K562 (cell line): ENCODE results near the gene VDAC2. TPM values are rescaled to one million over a fixed set of nuclear protein-coding genes. Genes with fewer than 3 reads are reported as not detected.

ENCODE experiments used
- ATAC-seq: fragments of 200-7000 bp; cut with Tn5 transposase; 3 replicates; pipeline ENCODE4 v1.9.1; 2020; ENCODE audit warnings: moderate library complexity
- BruUV-seq: library from RNA; stranded (reverse); fragments of 400-500 nt; replicated peaks from 2 replicates; lab custom pipeline; 2021; lab: Mats Ljungman, UMichigan
- CTCF ChIA-PET: fragments of 300-600 bp; formaldehyde crosslinking; extraction: SDS; loops from one replicate; lab custom pipeline; 2021; ENCODE audit warnings: low intra/inter-chr PET ratio; lab: Yijun Ruan, JAX
- POLR2A ChIA-PET: fragments of 300-600, 350-650 bp; sonication (Branson Sonifier 250); formaldehyde crosslinking; extraction: SDS; loops from one replicate; lab custom pipeline; 2021; ENCODE audit warnings: antibody characterized with exemption, inconsistent platforms; lab: Yijun Ruan, JAX
- DNase-seq, 4 experiments: peaks; one replicate each; pipeline versions ENCODE4 v3.0.0 to v3.0.0-alpha.2; 2011 to 2018; ENCODE audit warnings: low spot score in 3 of 4, mixed read lengths in 3 of 4; ENCODE audit errors: extremely low read depth in 1 of 4
- FAIRE-seq: peaks from 2 replicates; lab custom pipeline; 2011; peaks lifted over from hg19 to GRCh38; lab: Jason Lieb, UNC
- H2AFZ ChIP-seq: 2 replicates; pipeline ENCODE4 v1.6.0; 2011; ENCODE audit warnings: low read depth, low read length, control low read depth, inconsistent platforms
- H3K27ac ChIP-seq: fragments of 200-600 bp; 3 replicates; pipeline ENCODE4 v1.8.0; 2011; ENCODE audit warnings: low read depth, mild to moderate bottlenecking, control low read depth, inconsistent platforms, low read length, moderate library complexity, mixed read lengths; ENCODE audit errors: extremely low read depth
- H3K27me3 ChIP-seq, 2 experiments: fragments of 300-600 bp in 1 of 2; 2 replicates in 1 of 2; 3 replicates in 1 of 2; pipeline versions ENCODE4 v1.6.0 to v1.8.0; 2011; ENCODE audit warnings: inconsistent platforms in 2 of 2, low read length in 2 of 2, mild to moderate bottlenecking in 1 of 2, mixed read lengths in 1 of 2, moderate library complexity in 1 of 2; ENCODE audit not compliant: control insufficient read depth in 2 of 2, insufficient read depth in 2 of 2
- H3K36me3 ChIP-seq: fragments of 300-600 bp; 3 replicates; pipeline ENCODE4 v1.8.0; 2011; ENCODE audit warnings: mild to moderate bottlenecking, low read length, inconsistent platforms; ENCODE audit not compliant: control insufficient read depth, insufficient read depth
- H3K4me1 ChIP-seq, 2 experiments: fragments of 200-600 bp in 1 of 2; replicated peaks in 1 of 2; 2 replicates in 1 of 2; 3 replicates in 1 of 2; pipeline versions ENCODE4 v1.5.1 to v1.8.0; 2011; ENCODE audit warnings: inconsistent platforms in 2 of 2, low read length in 2 of 2, mild to moderate bottlenecking in 1 of 2, mixed read lengths in 1 of 2, moderate library complexity in 1 of 2; ENCODE audit not compliant: control insufficient read depth in 2 of 2, insufficient read depth in 2 of 2
- H3K4me2 ChIP-seq: 2 replicates; pipeline ENCODE4 v1.6.1; 2011; ENCODE audit warnings: low read length, control low read depth, inconsistent platforms, mixed read lengths; ENCODE audit not compliant: insufficient read depth
- H3K4me3 ChIP-seq: fragments of 200-600 bp; sonication (generic), shearing (Covaris generic); 2 replicates; pipeline ENCODE4 v1.5.1; 2016; ENCODE audit warnings: control low read depth, inconsistent platforms
- H3K79me2 ChIP-seq: fragments of 200-600 bp; 3 replicates; pipeline ENCODE4 v1.8.0; 2011; ENCODE audit warnings: low read length, inconsistent platforms; ENCODE audit not compliant: control insufficient read depth, insufficient read depth
- H3K9ac ChIP-seq, 2 experiments: 2 replicates each; pipeline versions ENCODE4 v1.6.0 to v1.6.1; 2011; ENCODE audit warnings: low read depth in 2 of 2, low read length in 2 of 2, control low read depth in 1 of 2, inconsistent platforms in 1 of 2, mild to moderate bottlenecking in 1 of 2, mixed read lengths in 1 of 2; ENCODE audit not compliant: insufficient read depth in 1 of 2
- H3K9me1 ChIP-seq: one replicate; pipeline ENCODE4 v1.6.0; 2011; ENCODE audit warnings: inconsistent platforms, mild to moderate bottlenecking, low read length, moderate library complexity; ENCODE audit not compliant: control insufficient read depth, insufficient read depth
- H3K9me3 ChIP-seq: replicated peaks from 2 replicates; pipeline ENCODE4 v1.5.1; 2011; ENCODE audit warnings: low read depth, low read length, inconsistent platforms; ENCODE audit not compliant: control insufficient read depth, insufficient read depth
- H4K20me1 ChIP-seq: replicated peaks from 2 replicates; pipeline ENCODE4 v1.6.1; 2011; ENCODE audit warnings: low read length, inconsistent platforms, mixed read lengths; ENCODE audit not compliant: control insufficient read depth, insufficient read depth
- PCBP1 ChIP-seq: fragments of 200-400 bp; formaldehyde crosslinking; IDR thresholded peaks from 2 replicates; pipeline ENCODE4 v1.6.1; 2018; ENCODE audit warnings: mild to moderate bottlenecking, low read depth, low read length; ENCODE audit not compliant: poor library complexity, severe bottlenecking
- PRDM10 ChIP-seq: fragments of 450-650 bp; IDR thresholded peaks from 2 replicates; pipeline ENCODE4 v1.6.1; 2018; ENCODE audit not compliant: partially characterized antibody
- ZBTB1 ChIP-seq: sonication (generic); formaldehyde crosslinking; IDR thresholded peaks from 2 replicates; pipeline ENCODE4 v1.8.1; 2023; ENCODE audit warnings: missing genetic modification reagents, low read depth, mild to moderate bottlenecking, borderline replicate concordance
- ZBTB2 ChIP-seq: fragments of 450-650 bp; IDR thresholded peaks from 2 replicates; pipeline ENCODE4 v1.6.1; 2016; ENCODE audit warnings: antibody characterized with exemption
- ZMIZ1 ChIP-seq, 2 experiments: fragments of 150-350 bp in 1 of 2; IDR thresholded peaks; 2 replicates each; pipeline ENCODE4 v1.6.1; 2012 to 2016; ENCODE audit warnings: low read depth in 2 of 2, low read length in 2 of 2, mild to moderate bottlenecking in 1 of 2, moderate library complexity in 1 of 2
- ZNF165 ChIP-seq: fragments of 250-450 bp; sonication (Bioruptor Pico); IDR thresholded peaks from 2 replicates; pipeline ENCODE4 v1.4.0; 2020; ENCODE audit warnings: borderline replicate concordance
- ZNF24 ChIP-seq: fragments of 450-650 bp; IDR thresholded peaks from 2 replicates; pipeline ENCODE4 v1.6.1; 2016
- ZNF592 ChIP-seq: fragments of 450-650 bp; IDR thresholded peaks from 2 replicates; pipeline ENCODE4 v1.6.1; 2017; ENCODE audit warnings: antibody characterized with exemption, mild to moderate bottlenecking
- WGBS: fragments of 100-300 bp; shearing (Covaris generic); methylation state at CpG from one replicate; pipeline ENCODE4 v1.1.6; 2016; ENCODE audit warnings: low coverage, mixed read lengths; ENCODE audit not compliant: insufficient coverage; ENCODE audit errors: missing lambda C conversion rate; 5-methylcytosine and 5-hydroxymethylcytosine counted together
- in situ Hi-C: fragments of 300-500 bp; cut with MboI; formaldehyde crosslinking; loops from 4 replicates; pipeline ENCODE4 v1.15.0; 2018; ENCODE audit warnings: inconsistent platforms, mixed read lengths
- intact Hi-C: fragments of 100-400 bp; cut with micrococcal nuclease; formaldehyde crosslinking; loops from 2 replicates; pipeline ENCODE4 v1.14.2; 2022
- polyA plus RNA-seq, 8 experiments: library from polyadenylated mRNA; depleted of rRNA in 4 of 8; stranded (reverse) in 5 of 8; unstranded in 3 of 8; fragments of >200 nt; fragmentation: Nextera tagmentation in 2 of 8; fragmentation: Illumina TruSeq in 1 of 8; extraction: Ambion mirVana in 2 of 8; extraction: Trizol in 1 of 8; gene quantifications; 2 replicates each; pipeline versions ENCODE4 v1.2.1 to v1.2.3, GENCODE V29; 2011 to 2014; ENCODE audit warnings: inconsistent platforms in 1 of 8, missing spikeins in 1 of 8
- total RNA-seq, 7 experiments: library from RNA; depleted of rRNA in 6 of 7; stranded (reverse); fragments of >200 nt in 6 of 7; fragmentation: Illumina TruSeq in 2 of 7; extraction: Trizol in 2 of 7; gene quantifications; 2 replicates each; pipeline versions ENCODE4 v1.2.1 to v1.2.3, GENCODE V29; 2011 to 2021; ENCODE audit warnings: low replicate concordance in 1 of 7

VDAC2 gene
- total and polyA plus RNA-seq, 9 of the 15 experiments (the other 6 are each of a cell fraction or from before 2014, with no cell fraction given) = 139 to 450 (median 250) TPM

- no peaks in the 10 kb centered on the region for H3K9me3 ChIP-seq
- ChIA-PET CTCF (no interaction called here), POLR2A (interaction anchor here (0.7 to 8.9 kb wide), 8 partner anchors 9 to 80 kb away, joined by 3 to 74 read pairs (median 3); no protein-coding TSS in a partner anchor)
- ATAC-seq (no peak), FAIRE-seq (no peak), DNase-seq (peak in 1 of 4 experiments; percentile 60)
- H3K79me2 ChIP-seq = peaks cover 28% of the 10 kb centered on the region
- intact Hi-C loops (no loop called here), in situ Hi-C loops (no loop called here)
- peak overlapping the region; percentile 73 for H2AFZ ChIP-seq
- no peaks in the 10 kb centered on the region for H3K9me1 ChIP-seq
- H3K36me3 ChIP-seq = peaks cover 21% of the 10 kb centered on the region
- no TSS peak for BruUV-seq
- WGBS = 50% methylated on average over 4 of the region's 4 CpGs
- peak overlapping the region; percentile 30; the same call in 2 of the 3 replicates for H3K27ac ChIP-seq
- 0 out of 2 replicates have a peak, but pooled peaks cover 7% of the 10 kb centered on the region for H4K20me1 ChIP-seq
- H3K4me1 ChIP-seq = peaks cover 39 to 44% of the 10 kb centered on the region in 2 experiments
- no peak overlapping the region for H3K4me2 ChIP-seq
- H3K4me3 ChIP-seq = no peak overlapping the region
- H3K27me3 ChIP-seq = no peaks in the 10 kb centered on the region
- H3K9ac ChIP-seq = no peak overlapping the region; a peak in 1 of 4 replicates
- TF ChIP-seq ZNF165 (CRISPR knock-in tag) (no peak), ZBTB1 (CRISPR knock-in tag) (no peak), PRDM10 (peak; percentile 31), ZNF24 (peak; percentile 89), ZBTB2 (no peak), ZNF592 (0 out of 2 replicates have a peak, but pooled peaks have one; percentile 39), PCBP1 (no peak), ZMIZ1 (IDR thresholded peaks at IDR 0.05; ENCODE audit: low read depth in 2 of 2, low read length in 2 of 2) (no peak)
Measured at GRCh38 chr10:75208181-75208580, 2.4 kb upstream of the VDAC2 start.
